Ishikawa (cell line): Measurements from ENCODE around the gene BCCIP.

Source experiments
- CEBPB ChIP-seq: IDR thresholded peaks from 2 replicates; pipeline ENCODE4 v1.6.1; 2012
- CREB1 ChIP-seq: IDR thresholded peaks from 2 replicates; pipeline ENCODE4 v1.6.1; 2012; ENCODE audit warnings: low read depth
- EGR1 ChIP-seq: IDR thresholded peaks from 2 replicates; pipeline ENCODE4 v1.6.1; 2012
- EP300 ChIP-seq: IDR thresholded peaks from 2 replicates; pipeline ENCODE4 v1.6.1; 2012; ENCODE audit warnings: borderline replicate concordance
- FOXM1 ChIP-seq: IDR thresholded peaks from 2 replicates; pipeline ENCODE4 v1.6.1; 2012; ENCODE audit warnings: low read depth, borderline replicate concordance
- MAX ChIP-seq: IDR thresholded peaks from 2 replicates; pipeline ENCODE4 v1.6.1; 2012
- NFIC ChIP-seq: IDR thresholded peaks from 2 replicates; pipeline ENCODE4 v1.6.1; 2012
- RAD21 ChIP-seq: IDR thresholded peaks from 2 replicates; pipeline ENCODE4 v1.6.1; 2012; ENCODE audit warnings: low read depth
- TAF1 ChIP-seq: IDR thresholded peaks from 2 replicates; pipeline ENCODE4 v1.6.1; 2012; ENCODE audit warnings: low read depth, mild to moderate bottlenecking
- TCF12 ChIP-seq: IDR thresholded peaks from 2 replicates; pipeline ENCODE4 v1.6.1; 2012; ENCODE audit warnings: low read depth
- TEAD4 ChIP-seq: IDR thresholded peaks from 2 replicates; pipeline ENCODE4 v1.6.1; 2012
- USF1 ChIP-seq: IDR thresholded peaks from 2 replicates; pipeline ENCODE4 v1.6.1; 2012
- YY1 ChIP-seq: IDR thresholded peaks from 2 replicates; pipeline ENCODE4 v1.6.1; 2012; ENCODE audit warnings: low read depth
- ZBTB7A ChIP-seq: IDR thresholded peaks from 2 replicates; pipeline ENCODE4 v1.6.1; 2012; ENCODE audit warnings: low read depth
- TF ChIP-seq, protein P1 (sequence below): IDR thresholded peaks from 2 replicates; pipeline ENCODE4 v1.6.1; 2012; ENCODE audit warnings: low read depth, mild to moderate bottlenecking

BCCIP gene

GRCh38 chr10:125840406-125840805, 17.1 kb downstream of the BCCIP start:
- TF ChIP-seq YY1, result no peak
- no peak for TF ChIP-seq RAD21
- no peak for TF ChIP-seq EP300
- no peak for TF ChIP-seq ZBTB7A
- no peak for TF ChIP-seq TAF1
- TF ChIP-seq, protein P1, sequence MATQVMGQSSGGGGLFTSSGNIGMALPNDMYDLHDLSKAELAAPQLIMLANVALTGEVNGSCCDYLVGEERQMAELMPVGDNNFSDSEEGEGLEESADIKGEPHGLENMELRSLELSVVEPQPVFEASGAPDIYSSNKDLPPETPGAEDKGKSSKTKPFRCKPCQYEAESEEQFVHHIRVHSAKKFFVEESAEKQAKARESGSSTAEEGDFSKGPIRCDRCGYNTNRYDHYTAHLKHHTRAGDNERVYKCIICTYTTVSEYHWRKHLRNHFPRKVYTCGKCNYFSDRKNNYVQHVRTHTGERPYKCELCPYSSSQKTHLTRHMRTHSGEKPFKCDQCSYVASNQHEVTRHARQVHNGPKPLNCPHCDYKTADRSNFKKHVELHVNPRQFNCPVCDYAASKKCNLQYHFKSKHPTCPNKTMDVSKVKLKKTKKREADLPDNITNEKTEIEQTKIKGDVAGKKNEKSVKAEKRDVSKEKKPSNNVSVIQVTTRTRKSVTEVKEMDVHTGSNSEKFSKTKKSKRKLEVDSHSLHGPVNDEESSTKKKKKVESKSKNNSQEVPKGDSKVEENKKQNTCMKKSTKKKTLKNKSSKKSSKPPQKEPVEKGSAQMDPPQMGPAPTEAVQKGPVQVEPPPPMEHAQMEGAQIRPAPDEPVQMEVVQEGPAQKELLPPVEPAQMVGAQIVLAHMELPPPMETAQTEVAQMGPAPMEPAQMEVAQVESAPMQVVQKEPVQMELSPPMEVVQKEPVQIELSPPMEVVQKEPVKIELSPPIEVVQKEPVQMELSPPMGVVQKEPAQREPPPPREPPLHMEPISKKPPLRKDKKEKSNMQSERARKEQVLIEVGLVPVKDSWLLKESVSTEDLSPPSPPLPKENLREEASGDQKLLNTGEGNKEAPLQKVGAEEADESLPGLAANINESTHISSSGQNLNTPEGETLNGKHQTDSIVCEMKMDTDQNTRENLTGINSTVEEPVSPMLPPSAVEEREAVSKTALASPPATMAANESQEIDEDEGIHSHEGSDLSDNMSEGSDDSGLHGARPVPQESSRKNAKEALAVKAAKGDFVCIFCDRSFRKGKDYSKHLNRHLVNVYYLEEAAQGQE, result no peak
- TF ChIP-seq TCF12, result no peak
- no peak for TF ChIP-seq MAX

GRCh38 chr10:125840955-125841354, 17.6 kb downstream of the BCCIP start:
- TF ChIP-seq MAX, result no peak
- TF ChIP-seq TEAD4, result no peak
- TF ChIP-seq USF1, result no peak
- no peak for TF ChIP-seq TCF12
- TF ChIP-seq TAF1, result no peak
- no peak for TF ChIP-seq EP300
- no peak for TF ChIP-seq CREB1
- TF ChIP-seq ZBTB7A, result no peak
- no peak for TF ChIP-seq CEBPB
- no peak for TF ChIP-seq NFIC
- TF ChIP-seq, protein P1, result no peak
- TF ChIP-seq FOXM1, result no peak

DNA sequence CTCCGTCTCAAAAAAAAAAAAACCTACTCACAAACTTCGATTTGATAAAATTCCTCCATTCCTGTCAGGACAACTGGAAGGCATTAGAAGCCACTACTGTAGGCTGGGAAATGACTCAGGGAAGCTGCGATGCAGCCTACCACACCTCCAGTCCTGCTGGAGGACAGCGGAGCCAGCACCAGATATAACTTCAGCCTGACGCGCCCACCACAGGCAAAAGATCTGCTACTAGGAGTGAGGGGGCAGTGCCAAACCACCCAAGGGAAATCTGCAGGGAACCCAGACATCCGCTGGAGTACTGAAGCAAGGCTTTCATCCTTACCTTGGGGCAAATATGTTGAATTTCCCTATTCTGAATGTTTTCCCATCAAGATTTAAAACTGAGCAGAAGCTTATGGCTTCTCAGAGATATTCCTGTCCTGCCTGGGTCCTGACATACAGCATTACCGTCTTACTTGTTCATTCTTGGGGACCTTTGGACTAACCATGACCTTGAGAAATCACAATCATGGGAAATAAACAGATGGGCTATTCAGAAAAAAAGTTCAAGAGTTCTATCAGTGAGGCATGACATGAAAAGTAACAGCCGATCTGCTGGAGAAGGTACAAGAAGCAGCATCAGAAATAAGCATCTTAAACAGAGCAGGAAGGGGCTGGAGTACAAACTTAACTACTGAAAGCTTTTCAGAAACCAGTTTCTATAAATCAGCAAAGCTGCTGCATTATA, 20.4 kb downstream of the BCCIP start:
- TF ChIP-seq RAD21, result no peak
- no peak for TF ChIP-seq TCF12
- no peak for TF ChIP-seq ZBTB7A
- TF ChIP-seq, protein P1, result no peak
- no peak for TF ChIP-seq TEAD4

- TF ChIP-seq TCF12 (no peak), EGR1 (no peak)
Measured at GRCh38 chr10:125844751-125845221, 21.4 kb downstream of the BCCIP start.

GRCh38 chr10:125845617-125846016, 22.3 kb downstream of the BCCIP start:
- no peak for TF ChIP-seq TCF12

GRCh38 chr10:125846894-125847293, 23.5 kb downstream of the BCCIP start:
- TF ChIP-seq TAF1, result no peak
- TF ChIP-seq CREB1, result no peak
- TF ChIP-seq TEAD4, result no peak
- no peak for TF ChIP-seq RAD21
- TF ChIP-seq CEBPB, result no peak
- TF ChIP-seq, protein P1, result no peak
- TF ChIP-seq MAX, result no peak
- TF ChIP-seq TCF12, result no peak
- TF ChIP-seq ZBTB7A, result no peak
- no peak for TF ChIP-seq EP300
- no peak for TF ChIP-seq NFIC
- no peak for TF ChIP-seq EGR1
- no peak for TF ChIP-seq FOXM1
- TF ChIP-seq USF1, result no peak
